ENCODE results near the gene VNN1.

DNA sequence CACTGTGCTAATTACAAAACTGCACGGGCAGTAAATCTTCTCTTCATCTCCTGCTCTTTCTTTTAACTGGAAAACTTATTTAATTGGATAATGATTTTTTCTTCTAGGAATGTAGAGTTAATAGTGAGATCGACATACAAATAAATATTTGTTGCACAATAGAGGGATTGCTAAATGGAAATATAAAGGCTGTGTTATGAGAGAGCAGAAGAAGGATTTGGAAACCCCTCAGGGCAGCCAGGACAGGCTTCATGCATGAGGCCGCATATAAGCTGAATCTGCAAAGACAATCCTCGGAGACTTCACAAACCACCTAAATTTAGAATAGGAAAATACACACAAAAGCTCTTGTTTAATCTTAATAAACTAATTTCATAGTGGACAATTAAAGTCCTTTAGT, 51.9 kb downstream of the VNN1 start:
- TF ChIP-seq, protein P1, sequence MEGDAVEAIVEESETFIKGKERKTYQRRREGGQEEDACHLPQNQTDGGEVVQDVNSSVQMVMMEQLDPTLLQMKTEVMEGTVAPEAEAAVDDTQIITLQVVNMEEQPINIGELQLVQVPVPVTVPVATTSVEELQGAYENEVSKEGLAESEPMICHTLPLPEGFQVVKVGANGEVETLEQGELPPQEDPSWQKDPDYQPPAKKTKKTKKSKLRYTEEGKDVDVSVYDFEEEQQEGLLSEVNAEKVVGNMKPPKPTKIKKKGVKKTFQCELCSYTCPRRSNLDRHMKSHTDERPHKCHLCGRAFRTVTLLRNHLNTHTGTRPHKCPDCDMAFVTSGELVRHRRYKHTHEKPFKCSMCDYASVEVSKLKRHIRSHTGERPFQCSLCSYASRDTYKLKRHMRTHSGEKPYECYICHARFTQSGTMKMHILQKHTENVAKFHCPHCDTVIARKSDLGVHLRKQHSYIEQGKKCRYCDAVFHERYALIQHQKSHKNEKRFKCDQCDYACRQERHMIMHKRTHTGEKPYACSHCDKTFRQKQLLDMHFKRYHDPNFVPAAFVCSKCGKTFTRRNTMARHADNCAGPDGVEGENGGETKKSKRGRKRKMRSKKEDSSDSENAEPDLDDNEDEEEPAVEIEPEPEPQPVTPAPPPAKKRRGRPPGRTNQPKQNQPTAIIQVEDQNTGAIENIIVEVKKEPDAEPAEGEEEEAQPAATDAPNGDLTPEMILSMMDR (conservative IDR thresholded peaks at IDR 0.05 in 1 of 2, IDR thresholded peaks at IDR 0.05 in 1 of 2; ENCODE audit: low read depth in 1 of 2, low read length in 2 of 2), result no peak
- no peak for TF ChIP-seq EZH2 (IDR thresholded peaks at IDR 0.05; ENCODE audit: low read length, missing control alignments)
